NCI-H345 treated with DMSO at 0.1 percent for 48 hours (cell line): Measurements from ENCODE around the gene DDIT4.
"Not testable (repeated sequence)": the region's sequence is repeated elsewhere in the genome, so short reads cannot be mapped to it uniquely, and the experiment has no call there.

Experiments used
- DNase-seq: peaks from one replicate; lab custom pipeline; 2025; ENCODE audit not compliant: unreplicated experiment; lab: John Stamatoyannopoulos, UW

Gene DDIT4

DNA sequence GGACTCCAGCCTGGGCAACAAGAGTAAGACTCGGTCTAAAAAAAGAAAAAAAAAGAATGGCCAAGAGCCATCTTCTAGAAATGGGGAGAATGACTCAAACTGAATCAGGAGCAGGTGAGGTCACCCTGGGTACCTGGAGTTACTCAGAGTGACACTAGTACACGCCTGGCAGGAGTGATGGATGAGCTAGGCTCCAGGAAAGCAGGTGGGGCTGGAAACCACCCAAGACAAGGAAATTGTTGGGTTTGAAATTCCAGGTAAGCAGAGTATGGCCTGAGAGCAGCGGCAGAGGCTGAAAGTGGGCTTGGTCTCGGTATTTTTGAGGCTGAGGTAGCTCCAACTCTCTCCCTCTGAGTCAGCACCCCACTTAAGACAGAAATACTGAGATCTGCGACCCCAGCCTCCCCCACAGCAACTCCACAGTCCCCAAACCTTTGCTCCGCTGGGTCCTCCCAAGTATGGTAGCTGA lies 18.5 kb downstream of the DDIT4 start:
- DNase-seq: no peak

DNA sequence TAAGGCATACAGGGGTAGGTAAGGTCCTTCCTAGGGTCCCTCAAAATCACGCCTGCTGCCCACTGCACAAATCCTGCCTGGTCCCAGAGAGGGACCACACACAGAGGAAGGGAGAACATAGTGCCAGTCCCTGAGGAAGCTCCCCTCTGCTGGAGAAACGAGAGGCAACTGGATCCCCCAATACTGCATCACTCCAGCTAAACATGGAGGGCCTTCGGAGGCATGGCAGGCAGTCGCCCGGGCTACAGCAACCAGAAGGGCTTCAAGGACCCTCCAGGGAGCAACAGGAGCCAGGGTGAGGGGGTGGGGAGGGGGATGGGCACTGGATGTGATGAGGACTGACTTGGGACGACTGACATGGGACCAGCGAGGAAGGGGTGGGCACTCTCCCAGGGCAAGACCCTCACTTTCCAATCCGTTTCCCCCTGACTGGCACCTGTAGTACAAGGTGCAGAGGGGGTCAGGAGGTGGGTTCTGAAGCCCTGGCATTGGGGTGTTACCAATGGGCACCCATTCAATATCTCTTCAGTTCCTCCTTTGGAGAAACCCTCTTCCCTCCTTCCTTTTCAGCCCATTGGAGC lies 21.7 kb downstream of the DDIT4 start:
- no peak for DNase-seq

DNA sequence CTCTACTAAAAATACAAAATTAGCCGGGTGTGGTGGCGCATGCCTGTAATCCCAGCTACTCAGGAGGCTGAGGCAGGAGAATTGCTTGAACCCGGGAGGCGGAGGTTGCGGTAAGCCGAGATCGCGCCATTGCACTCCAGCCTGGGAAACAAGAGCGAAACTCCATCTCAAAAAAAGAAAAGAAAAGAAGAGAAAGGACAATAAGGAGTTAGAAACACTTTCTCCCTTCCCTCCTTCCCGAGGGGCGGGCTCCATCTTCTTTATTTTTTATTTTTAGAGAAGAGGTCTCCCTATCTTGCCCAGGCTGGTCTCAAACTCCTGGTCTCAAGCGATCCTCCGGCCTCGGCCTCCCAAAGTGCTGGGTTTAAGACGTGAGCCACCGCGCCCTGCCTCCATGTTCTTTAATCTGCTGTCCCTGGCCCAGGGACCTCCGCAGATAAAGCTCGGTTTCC lies 23.1 kb downstream of the DDIT4 start:
- DNase-seq: not testable (repeated sequence)

DNA sequence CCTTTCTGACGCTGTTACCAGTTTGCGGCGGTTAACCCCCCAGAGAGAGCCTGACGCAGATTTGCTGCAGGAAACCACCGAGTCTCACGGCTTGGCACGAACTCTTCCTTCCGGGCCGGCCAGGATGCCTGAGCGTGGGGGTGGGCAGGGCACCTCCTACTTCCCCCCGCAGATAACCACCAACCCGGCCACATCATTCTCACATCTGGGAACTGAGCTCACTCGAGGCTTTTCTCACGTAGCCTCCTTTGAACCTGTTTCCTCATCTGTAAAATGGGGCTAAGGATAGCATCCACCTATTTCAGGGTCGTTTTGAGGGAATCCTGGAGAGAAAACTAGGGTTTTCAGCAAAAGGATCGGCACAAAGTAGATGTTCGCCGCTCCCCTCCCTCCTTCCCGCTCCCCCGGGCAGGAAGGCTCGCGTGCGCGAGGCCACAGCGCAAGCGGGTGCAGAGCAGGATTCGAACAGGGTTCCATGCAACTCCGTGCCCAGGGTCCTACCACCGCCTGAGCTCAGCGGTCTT lies 23.6 kb downstream of the DDIT4 start:
- no peak for DNase-seq

DNA sequence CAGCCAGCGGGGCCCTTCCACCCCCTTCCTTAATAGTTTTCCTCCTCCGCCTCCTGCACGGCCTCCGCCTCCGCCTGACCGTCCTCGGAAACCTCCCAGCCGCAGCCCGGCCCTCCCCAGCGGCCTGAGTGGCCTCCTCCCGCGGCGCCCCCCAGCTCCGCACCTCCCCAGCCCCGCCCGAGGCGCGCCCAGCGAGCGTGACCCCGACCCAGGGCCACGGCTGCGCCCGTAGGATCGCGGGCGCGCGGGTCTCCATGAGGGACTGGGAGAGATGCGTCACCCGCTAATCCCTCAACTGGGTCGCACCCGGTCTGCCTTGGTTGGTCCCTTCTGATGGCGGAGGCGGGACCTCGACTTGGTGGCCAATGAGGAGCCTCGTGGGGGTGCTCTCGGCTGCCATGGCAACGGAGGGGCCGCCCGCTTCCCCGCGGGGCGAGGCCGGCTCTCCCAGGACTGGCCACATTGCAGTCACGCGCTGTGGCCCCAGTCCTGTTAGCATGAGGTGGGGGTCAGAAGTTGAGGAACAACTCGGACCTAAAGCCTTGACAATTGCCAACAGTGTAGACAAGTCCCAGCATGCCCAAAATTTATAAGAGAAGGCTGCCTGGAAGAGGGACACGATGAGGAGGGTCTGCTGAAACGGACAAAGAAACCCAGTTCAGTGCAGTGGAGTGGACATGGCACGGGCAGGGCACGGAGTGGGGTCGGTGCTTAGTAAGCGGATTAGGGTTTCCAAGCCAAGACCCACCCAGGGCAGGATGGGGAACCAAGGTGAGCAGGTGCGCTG lies 24.3 kb downstream of the DDIT4 start:
- DNase-seq: peak; percentile 80

DNA sequence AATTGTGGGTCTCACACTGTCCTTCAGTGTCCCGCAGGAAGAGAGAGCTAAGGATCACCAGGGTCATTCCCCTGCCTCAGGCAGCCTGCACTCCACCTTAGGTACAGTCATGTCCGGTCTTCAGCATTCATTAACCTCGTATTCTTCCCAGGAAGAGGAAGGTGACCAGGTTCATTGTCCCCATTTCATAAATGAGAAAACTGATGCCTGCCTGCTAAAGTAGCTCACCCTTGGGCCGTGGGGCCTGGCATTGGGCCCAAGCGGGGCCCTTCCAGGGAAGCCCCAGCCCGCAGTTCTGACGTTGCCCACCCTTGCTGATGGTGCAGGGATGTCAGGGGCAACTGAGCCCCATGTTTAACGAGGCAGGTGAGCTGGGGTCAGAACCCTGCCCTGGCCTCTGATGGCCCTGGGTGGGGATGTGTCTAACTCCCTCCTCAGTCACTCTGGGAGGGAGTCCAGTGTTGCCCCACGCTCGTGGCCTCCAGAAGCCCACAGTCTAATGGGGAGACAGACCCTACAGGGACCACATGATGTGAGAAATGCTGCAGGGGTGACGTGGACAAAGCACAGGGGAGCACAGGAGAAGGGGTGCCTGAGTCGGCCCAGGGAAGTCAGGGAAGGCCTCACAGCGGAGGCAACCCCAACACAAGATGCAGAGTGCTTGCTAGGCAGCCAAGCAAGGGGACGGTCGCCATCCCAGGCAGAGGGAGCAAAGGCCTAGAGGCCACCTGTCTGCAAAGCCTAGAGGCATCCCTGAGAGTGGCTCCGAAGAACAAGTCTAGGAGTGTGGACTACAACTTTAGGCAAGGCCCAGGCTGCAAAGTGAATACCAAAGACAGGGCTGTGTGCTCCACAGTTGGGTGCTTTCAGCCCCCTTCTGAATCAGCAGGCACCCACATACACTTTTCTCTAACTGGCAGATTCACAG lies 25.1 kb downstream of the DDIT4 start:
- DNase-seq: no peak

DNA sequence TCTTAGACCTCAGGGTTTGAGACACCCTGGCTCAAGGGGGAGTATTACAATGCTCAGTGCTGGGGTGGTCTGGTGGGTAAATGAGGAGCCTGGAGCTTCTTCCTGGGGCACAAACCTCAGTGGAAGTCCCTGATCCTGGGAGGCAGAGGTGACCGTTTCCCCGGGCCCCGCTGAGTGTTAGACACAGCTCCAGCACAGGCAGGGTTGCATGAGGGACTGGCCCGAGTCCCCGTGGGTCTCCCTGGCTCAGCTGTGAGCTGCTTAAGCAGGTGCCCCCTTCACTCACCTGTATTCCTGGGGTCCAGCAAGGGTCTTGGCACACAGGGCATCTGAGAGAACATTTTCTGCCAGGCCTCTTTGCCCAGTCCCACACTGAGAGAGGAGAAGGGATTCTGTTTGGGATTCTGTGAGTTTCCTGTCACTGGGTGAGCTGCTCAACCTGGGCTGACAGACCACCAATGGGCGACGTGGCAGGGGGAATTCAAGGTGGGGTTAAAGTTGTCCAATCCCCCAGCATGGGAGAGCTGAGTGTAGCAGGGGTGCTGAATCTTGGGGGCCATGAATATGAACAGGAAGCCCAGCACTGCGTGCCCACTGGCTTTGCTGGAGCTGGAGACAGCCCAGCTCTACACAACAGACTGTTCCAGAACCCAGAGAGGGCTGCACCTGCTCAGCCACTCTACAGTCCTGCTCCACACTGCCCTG lies 29.9 kb downstream of the DDIT4 start:
- DNase-seq: no peak

DNA sequence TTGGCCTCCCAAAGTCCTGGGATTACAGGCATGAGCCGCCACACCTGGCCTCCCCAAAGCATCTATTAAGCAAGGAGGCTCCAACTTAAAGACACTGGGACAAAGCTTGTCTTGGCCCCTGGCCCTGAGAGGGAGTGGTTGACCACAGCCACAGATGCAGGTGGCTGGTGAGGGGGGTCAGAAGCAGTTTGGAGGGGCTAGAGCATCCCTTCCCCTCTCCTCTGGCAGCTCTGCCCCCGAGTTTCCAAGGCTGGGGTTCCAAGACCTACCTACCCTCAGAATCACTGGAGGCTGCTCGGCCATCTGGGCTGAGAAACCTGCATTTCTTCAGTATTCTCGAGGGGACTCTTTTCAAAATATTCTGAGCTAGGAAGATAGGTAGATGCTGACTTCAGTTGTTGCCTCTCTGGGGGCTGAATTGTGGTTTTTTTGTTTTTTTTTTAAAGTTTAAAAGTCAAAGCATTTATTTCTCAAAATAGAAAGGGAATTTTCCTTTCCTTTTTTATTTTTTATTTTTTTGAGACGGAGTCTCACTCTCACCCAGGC lies 32.6 kb downstream of the DDIT4 start:
- DNase-seq: no peak

DNA sequence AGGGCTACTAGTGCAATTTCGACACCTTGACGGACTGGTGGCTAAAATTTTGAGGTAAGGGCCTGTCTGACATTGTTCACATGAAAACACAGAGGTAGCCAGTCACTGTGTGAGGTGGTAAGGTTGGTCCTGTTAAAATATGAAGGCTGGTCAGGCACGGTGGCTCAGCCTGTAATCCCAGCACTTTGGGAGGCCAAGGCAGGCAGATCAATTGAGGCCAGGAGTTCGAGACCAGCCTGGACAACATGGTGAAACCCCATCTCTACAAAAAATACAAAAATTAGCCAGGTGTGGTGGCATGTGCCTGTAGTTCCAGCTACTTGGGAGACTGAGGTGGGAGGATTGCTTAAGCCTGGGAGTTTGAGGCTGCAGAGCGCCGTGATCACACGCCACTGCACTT lies 34.0 kb downstream of the DDIT4 start:
- not testable (repeated sequence) for DNase-seq

DNA sequence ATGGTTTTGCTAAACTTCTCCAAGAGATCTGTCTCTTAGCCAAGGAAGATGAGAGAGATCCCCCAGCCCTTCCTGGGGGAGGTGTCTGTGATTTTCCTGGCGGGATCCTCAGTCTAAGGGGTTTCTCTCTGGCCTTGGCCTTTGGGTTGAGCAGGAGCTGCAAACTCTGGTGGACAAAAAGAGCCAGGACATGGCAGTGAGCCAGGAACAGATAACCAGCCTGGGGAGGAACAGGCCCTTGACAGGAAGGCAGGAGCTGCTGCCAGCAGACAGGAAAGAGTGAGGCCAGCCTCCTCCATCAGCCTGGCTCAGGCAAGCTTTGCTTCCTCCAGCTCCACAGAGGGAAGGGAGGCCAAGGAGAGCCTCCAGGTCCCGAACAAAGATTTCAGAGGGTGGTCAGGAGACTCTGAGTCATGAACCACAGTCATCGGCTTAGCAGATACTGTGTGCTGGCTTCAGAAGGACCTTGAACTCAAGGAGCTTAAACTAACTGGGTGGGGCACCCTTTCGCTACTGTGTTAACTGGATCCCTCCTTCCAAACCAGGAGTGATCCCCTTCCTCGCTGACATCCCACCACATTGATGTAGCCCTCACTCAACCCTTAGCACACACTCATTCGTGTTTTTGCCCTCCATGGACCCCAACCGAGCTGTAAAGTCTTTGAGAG lies 34.7 kb downstream of the DDIT4 start:
- DNase-seq: no peak

DNA sequence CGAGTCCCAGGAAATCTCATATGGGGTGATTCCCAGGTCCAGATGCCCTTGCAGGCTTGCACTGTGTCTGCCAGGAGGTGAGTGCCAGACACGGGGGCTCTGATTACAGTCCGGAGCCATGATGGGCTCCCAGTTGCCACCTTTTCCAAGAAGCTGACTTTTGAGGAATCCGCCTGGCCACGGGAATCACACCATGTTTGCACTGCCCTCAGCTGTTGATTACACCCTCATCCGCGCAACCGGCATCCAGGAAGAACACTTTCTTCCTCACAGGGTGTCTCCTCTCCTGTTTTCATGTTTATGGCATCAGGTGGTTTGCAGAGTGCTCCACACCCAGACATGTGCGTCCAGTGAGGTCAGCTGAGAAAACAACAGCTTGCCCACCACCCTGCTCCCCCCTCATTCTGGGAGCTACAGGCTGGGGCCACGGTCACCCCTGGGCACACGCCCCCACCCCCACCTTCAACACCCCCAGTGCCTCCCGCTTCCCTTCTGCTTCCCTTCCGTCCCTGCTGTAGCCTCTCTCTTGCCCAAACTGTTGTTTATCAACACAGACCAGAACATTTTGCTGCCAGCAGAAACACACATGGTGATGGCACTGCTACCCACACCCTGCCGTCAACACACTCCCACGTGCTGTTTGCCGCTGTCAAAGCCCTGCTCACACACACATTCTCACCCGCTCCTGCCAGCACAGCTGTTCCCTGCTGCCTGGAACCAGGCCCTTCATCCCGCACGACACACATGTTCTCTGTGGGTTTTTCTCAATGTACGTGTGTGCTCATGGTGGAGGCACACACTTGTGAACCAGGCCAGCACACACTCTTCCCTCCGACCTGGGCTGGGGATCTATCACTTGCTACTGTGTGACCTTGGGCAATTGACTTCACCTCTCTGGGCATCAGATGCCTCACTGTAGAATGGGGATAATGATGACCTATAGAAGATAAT lies 35.8 kb downstream of the DDIT4 start:
- no peak for DNase-seq

DNA sequence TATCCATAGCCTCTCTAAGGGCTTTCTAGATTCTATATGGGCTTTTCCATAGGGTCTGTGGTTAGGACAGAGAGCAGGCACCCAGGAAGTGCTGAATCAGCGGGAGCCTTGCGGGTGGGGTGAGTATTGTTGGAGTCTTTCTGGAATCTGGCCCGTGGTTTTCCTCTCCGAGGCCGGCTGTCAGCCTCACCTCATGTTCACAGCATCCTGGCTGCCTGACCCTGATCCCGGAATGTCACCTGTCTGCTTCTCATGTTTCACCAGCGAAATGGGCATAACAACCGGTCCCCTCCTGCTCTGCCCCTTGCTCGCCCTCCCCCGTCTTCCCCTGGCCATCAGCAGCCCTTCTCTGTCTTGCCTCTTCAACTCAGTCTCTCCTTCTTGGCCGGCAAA lies 36.5 kb downstream of the DDIT4 start:
- no peak for DNase-seq

DNA sequence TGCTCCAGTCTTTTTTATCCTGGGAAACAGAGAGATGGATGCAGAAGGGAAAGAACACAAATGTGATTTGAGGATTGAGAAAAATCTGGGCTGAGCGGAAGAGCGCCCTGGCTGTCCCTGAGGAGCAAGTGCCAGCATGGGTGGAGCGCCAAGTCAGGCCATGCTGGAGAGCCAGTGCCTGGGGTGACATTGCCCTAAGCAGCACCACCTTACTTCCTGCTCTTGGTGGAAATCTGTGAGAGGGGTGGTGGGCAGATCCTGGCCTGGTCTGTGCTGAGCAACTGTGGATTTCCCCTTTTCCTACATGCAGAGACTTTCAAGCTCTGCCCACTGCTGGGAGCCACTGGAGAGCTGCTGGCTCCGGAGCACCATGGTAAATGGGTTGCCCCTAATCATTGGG lies 36.9 kb downstream of the DDIT4 start:
- no peak for DNase-seq

DNA sequence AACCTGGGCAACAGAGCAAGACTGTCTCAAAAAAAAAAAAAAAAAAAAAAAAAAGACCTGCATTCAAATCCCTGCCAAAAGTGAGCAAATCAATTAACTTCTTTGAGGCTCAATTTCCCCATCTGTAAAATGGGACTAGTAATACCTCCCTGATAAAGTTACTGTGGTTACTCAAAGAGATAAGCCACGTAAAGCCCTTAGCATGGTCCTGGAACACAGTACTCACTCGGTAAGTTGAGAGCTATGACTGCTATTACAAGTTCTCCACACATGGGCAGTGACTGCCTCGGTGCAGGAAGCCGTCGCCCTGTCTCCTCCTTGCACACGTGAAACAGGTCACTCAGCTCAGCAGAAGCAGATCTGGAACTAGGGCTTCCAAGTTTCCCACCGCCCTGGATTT lies 37.9 kb downstream of the DDIT4 start:
- DNase-seq: no peak

DNA sequence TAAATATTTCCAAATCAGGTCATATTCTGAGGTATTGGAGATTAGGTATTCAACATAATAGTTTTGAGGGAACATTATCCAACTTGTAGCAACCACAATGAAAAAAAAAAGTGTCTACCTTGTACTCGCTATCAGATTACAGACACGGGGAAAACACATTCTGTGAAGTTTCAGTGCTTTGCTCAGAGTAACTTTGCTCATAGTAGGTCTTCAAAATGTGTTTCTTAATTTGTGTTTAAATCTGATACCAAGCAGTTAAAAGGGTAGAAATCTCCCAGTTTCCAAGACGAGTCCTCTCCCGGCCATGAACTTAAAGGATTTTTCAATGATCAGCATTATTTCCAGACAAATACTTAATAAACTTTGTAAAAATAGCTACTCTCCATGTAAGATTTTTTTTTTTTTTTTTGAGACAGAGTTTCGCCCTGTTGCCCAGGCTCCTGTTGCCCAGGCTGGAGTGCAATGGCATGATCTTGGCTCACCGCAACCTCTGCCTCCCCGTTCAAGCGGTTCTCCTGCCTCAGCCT lies 39.2 kb downstream of the DDIT4 start:
- DNase-seq: no peak

DNA sequence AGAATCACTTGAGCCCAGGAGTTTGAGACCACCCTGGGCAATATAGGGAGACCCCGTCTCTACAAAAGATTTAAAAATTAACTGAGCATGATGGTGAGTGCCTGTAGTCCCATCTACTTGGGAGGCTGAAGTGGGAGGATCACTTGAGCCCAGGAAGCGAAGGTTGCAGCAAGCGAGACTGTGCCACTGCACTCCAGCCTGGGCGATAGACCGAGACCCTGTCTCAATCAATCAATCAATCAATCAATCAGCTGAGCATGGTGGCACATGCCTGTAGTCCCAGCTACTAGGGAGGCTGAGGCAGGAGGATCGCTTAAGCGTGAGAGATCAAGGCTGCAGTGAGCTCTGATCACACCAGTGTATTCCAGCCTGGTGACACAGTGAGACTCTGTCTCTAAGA lies 40.5 kb downstream of the DDIT4 start:
- DNase-seq: no peak

DNA sequence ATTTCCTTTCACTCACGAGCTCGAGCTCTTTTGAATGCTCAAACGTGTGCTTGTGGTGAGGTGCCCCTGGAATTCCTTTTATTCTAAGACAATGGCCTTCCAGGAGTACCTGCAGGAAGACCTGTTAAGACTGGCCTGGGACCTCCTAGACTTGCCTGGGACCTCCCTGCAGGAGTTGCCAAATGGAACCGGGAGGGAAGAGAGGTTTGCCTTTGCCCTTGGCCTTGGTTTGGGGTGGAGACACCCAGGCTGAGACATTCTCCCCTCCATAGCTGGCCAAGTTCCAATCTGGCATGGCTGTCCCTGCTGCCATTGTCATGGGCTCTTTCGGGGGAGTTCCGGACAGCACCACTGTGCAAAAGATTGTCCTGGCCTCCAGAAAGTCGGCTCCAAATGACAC lies 41.3 kb downstream of the DDIT4 start:
- DNase-seq: no peak

DNA sequence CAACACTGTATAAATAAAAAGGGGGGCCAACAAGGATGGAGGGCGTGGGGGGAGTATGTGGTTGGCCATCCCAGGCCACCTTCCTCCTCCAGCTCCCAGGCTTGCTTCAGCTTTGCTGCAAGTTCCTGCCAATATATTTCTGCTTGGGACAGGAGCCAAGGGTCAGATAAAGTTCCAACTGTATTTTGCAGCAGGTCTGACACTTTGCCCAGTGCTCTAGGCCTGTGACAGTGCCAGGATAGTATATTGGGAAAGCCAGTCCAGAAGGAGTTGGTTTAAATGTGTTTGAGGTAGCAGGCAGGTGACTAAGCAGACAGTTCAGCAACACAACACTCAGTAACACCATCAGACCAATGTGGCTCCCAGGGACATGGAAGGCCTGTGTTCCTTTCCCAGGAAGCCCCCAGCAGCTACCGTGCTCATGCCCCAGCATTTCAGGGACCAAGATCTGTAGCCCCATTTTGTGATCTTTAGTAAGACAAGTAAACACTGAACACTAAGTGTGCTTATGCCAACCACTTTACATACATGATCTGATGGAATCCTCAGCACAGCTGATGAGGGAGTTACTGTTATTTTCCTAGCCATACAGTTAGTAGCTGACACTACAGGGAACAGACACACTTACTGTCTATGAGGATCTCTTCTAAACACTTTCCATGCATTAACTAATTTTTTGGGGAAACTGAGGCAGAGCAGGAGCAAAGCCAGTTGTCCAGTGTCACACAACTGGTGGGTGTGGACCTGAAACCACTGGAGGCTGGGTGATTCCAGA lies 42.1 kb downstream of the DDIT4 start:
- no peak for DNase-seq
